Esophagus muscularis mucosa (tissue), 3 donors: ENCODE data around the gene RNF144A.

Source experiments
- CTCF ChIP-seq, 3 experiments: fragments of 200-600 bp in 2 of 3; fragments of 450-650 bp in 1 of 3; sonication (generic) in 2 of 3; IDR thresholded peaks; one replicate each; pipeline ENCODE4 v1.5.1; 2017 to 2019; ENCODE audit warnings: antibody characterized with exemption in 3 of 3, mild to moderate bottlenecking in 2 of 3, moderate library complexity in 1 of 3
- POLR2A ChIP-seq: fragments of 450-650 bp; IDR thresholded peaks from one replicate; pipeline ENCODE4 v1.6.1; 2017; ENCODE audit warnings: antibody characterized with exemption, moderate library complexity, mild to moderate bottlenecking, low read depth
- POLR2AphosphoS5 ChIP-seq, 2 donors: sonication (generic); formaldehyde crosslinking; IDR thresholded peaks; one replicate each; pipeline ENCODE4 v1.6.1; 2017; ENCODE audit warnings: antibody characterized with exemption in 2 of 2

- TF ChIP-seq CTCF (IDR thresholded peaks at IDR 0.05) (no peak), POLR2A (no peak), POLR2AphosphoS5 (IDR thresholded peaks at IDR 0.05) (no peak)
These were observed 116.1 kb downstream of the RNF144A start for GRCh38 chr2:7033136-7033960.
